HL-60 (cell line): ENCODE data around the gene EML3.

Source experiments
- DNase-seq, 2 experiments: peaks; one replicate each; pipeline ENCODE4 v3.0.0-alpha.2; 2010 to 2020; ENCODE audit warnings: low read depth in 1 of 2, low spot score in 1 of 2
- H3K27ac ChIP-seq: fragments of 250-450 bp; sonication (Bioruptor Pico); replicated peaks from 2 replicates; pipeline ENCODE4 v1.5.1; 2020; ENCODE audit warnings: mild to moderate bottlenecking, moderate library complexity
- H3K27me3 ChIP-seq: fragments of 250-450 bp; sonication (Bioruptor Pico); 2 replicates; pipeline ENCODE4 v1.5.1; 2021; ENCODE audit warnings: mild to moderate bottlenecking, moderate library complexity; ENCODE audit not compliant: insufficient read depth, poor library complexity, severe bottlenecking
- H3K4me3 ChIP-seq: replicated peaks from 2 replicates; pipeline ENCODE4 v1.5.1; 2011; ENCODE audit warnings: mild to moderate bottlenecking, control low read depth, low read length; ENCODE audit not compliant: insufficient read depth
- CTCF ChIP-seq: IDR thresholded peaks from one replicate; pipeline ENCODE4 v1.5.1; 2011; ENCODE audit warnings: low read length, control low read depth, inconsistent platforms; ENCODE audit not compliant: insufficient read depth
- GABPA ChIP-seq: IDR thresholded peaks from 2 replicates; pipeline ENCODE4 v1.6.1; 2012; ENCODE audit warnings: low read depth
- POLR2AphosphoS5 ChIP-seq: IDR thresholded peaks from 2 replicates; pipeline ENCODE4 v1.6.1; 2012; ENCODE audit warnings: low read depth
- REST ChIP-seq: IDR thresholded peaks from 2 replicates; pipeline ENCODE4 v1.6.1; 2012; ENCODE audit warnings: low read depth; ENCODE audit not compliant: insufficient replicate concordance
- SPI1 ChIP-seq: IDR thresholded peaks from 2 replicates; pipeline ENCODE4 v1.6.1; 2012; ENCODE audit warnings: low read depth, mild to moderate bottlenecking, borderline replicate concordance

The EML3 gene

GRCh38 chr11:62632492-62632891, 19.9 kb upstream of the EML3 start:
- no peak for DNase-seq
- TF ChIP-seq REST (no peak), POLR2AphosphoS5 (no peak), CTCF (no peak), SPI1 (no peak), GABPA (no peak)
- Histone ChIP-seq H3K27me3 (no peaks in the 10 kb centered on the region), H3K4me3 (no peak overlapping the region), H3K27ac (no peak overlapping the region)

- H3K27ac ChIP-seq = no peak overlapping the region
- no peaks in the 10 kb centered on the region for H3K27me3 ChIP-seq
- TF ChIP-seq REST (no peak), POLR2AphosphoS5 (no peak), CTCF (no peak), GABPA (no peak), SPI1 (no peak)
These were observed 15.1 kb upstream of the EML3 start for GRCh38 chr11:62627713-62628112.

GRCh38 chr11:62622476-62623089, 10.0 kb upstream of the EML3 start:
- Histone ChIP-seq H3K4me3 (peak overlapping the region; percentile 70; the same call in 1 of the 2 replicates), H3K27ac (peak overlapping the region; percentile 67), H3K27me3 (no peaks in the 10 kb centered on the region)
- no peak for TF ChIP-seq GABPA
- no peak for DNase-seq

More at GRCh38 chr11:62627713-62628112, 15.1 kb upstream of the EML3 start:
- no peak for DNase-seq
- no peak overlapping the region for H3K4me3 ChIP-seq

- peak; percentile 97 to 99 for DNase-seq
- TF ChIP-seq GABPA = peak; percentile 94
- no peak for TF ChIP-seq REST
- TF ChIP-seq POLR2AphosphoS5 = peak; percentile 69
- peak within 1 kb of the TSS; percentile 67 for H3K27ac ChIP-seq
- H3K27me3 ChIP-seq = no peaks in the 10 kb centered on the region
- peak within 1 kb of the TSS; percentile 70 for H3K4me3 ChIP-seq
These were observed 9.2 kb upstream of the EML3 start, which contains the start of gene B3GAT3 for GRCh38 chr11:62621567-62622470. TSS of gene B3GAT3 (minus strand) at chr11:62621986. CDS start at chr11:62621947, 39 bp downstream.
